Esophagus mucosa (tissue), 1 donor: Measurements from ENCODE around the gene ANO3. TPM values are rescaled to one million over a fixed set of nuclear protein-coding genes. Genes with fewer than 3 reads are reported as not detected.
"Not testable (repeated sequence)": the region's sequence is repeated elsewhere in the genome, so short reads cannot be mapped to it uniquely, and the experiment has no call there.

ENCODE experiments used
- ATAC-seq: fragments of 200-7000 bp; cut with Tn5 transposase; one replicate; pipeline ENCODE4 v1.9.1; 2020
- total RNA-seq: library from RNA; stranded (reverse); gene quantifications from one replicate; pipeline ENCODE4 v1.2.4, GENCODE V29; 2023
- donor health status: DM: yes; HTN: yes; CAD: no.

Gene ANO3
- total RNA-seq, 1 donor from 2014 or later = not detected

- ATAC-seq = peak; percentile 51
These were observed 247.2 kb downstream of the ANO3 start for GRCh38 chr11:26578998-26579661.

GRCh38 chr11:26579683-26580082 lies 247.8 kb downstream of the ANO3 start:
- no peak for ATAC-seq

- no peak for ATAC-seq
These were observed 249.0 kb downstream of the ANO3 start for GRCh38 chr11:26580929-26581328.

GRCh38 chr11:26583550-26583949 lies 251.6 kb downstream of the ANO3 start:
- ATAC-seq = peak; percentile 92

GRCh38 chr11:26584818-26585217 lies 252.9 kb downstream of the ANO3 start:
- peak; percentile 62 for ATAC-seq

- peak; percentile 82 for ATAC-seq
These were observed 255.1 kb downstream of the ANO3 start for GRCh38 chr11:26587073-26587472.

GRCh38 chr11:26593691-26594090 lies 261.8 kb downstream of the ANO3 start:
- ATAC-seq = no peak

GRCh38 chr11:26595207-26595865 lies 263.4 kb downstream of the ANO3 start:
- ATAC-seq = not testable (repeated sequence)

- not testable (repeated sequence) for ATAC-seq
These were observed 265.2 kb downstream of the ANO3 start for GRCh38 chr11:26597049-26597689.

GRCh38 chr11:26597899-26598298 lies 266.0 kb downstream of the ANO3 start:
- ATAC-seq = no peak

- no peak for ATAC-seq
These were observed 267.5 kb downstream of the ANO3 start for GRCh38 chr11:26599425-26599824.

GRCh38 chr11:26599876-26600434 lies 268.0 kb downstream of the ANO3 start:
- no peak for ATAC-seq

- ATAC-seq = no peak
These were observed 276.0 kb downstream of the ANO3 start for GRCh38 chr11:26607725-26608506.

GRCh38 chr11:26608507-26609146 lies 276.7 kb downstream of the ANO3 start:
- ATAC-seq = no peak

- no peak for ATAC-seq
These were observed 281.8 kb downstream of the ANO3 start for GRCh38 chr11:26613759-26614158.

- no peak for ATAC-seq
These were observed 286.5 kb downstream of the ANO3 start for GRCh38 chr11:26618441-26618840.

GRCh38 chr11:26620282-26621045 lies 288.5 kb downstream of the ANO3 start:
- peak; percentile 82 for ATAC-seq

GRCh38 chr11:26621132-26621531 lies 289.2 kb downstream of the ANO3 start:
- peak; percentile 98 for ATAC-seq

- peak; percentile 16 for ATAC-seq
These were observed 290.3 kb downstream of the ANO3 start for GRCh38 chr11:26622181-26622580.

GRCh38 chr11:26623076-26623659 lies 291.2 kb downstream of the ANO3 start:
- ATAC-seq = no peak

GRCh38 chr11:26626346-26626745 lies 294.4 kb downstream of the ANO3 start:
- no peak for ATAC-seq
